LNCaP clone FGC (cell line): ENCODE measurements around the gene INPP5D.

Source experiments
- DNase-seq: peaks from one replicate; pipeline ENCODE4 v3.0.0-alpha.2; 2011; ENCODE audit warnings: low read depth
- H3K4me3 ChIP-seq: 2 replicates; pipeline ENCODE4 v1.5.1; 2011; ENCODE audit warnings: mild to moderate bottlenecking, low read depth, low read length, control low read depth
- TF ChIP-seq, protein P1 (sequence below): IDR thresholded peaks from 2 replicates; pipeline ENCODE4 v1.5.1; 2012; ENCODE audit warnings: mild to moderate bottlenecking; ENCODE audit not compliant: control insufficient read depth, insufficient read depth; ENCODE audit errors: extremely low read depth

Gene INPP5D

GRCh38 chr2:233256048-233256447 is 195.9 kb downstream of the INPP5D start:
- TF ChIP-seq, protein P1, sequence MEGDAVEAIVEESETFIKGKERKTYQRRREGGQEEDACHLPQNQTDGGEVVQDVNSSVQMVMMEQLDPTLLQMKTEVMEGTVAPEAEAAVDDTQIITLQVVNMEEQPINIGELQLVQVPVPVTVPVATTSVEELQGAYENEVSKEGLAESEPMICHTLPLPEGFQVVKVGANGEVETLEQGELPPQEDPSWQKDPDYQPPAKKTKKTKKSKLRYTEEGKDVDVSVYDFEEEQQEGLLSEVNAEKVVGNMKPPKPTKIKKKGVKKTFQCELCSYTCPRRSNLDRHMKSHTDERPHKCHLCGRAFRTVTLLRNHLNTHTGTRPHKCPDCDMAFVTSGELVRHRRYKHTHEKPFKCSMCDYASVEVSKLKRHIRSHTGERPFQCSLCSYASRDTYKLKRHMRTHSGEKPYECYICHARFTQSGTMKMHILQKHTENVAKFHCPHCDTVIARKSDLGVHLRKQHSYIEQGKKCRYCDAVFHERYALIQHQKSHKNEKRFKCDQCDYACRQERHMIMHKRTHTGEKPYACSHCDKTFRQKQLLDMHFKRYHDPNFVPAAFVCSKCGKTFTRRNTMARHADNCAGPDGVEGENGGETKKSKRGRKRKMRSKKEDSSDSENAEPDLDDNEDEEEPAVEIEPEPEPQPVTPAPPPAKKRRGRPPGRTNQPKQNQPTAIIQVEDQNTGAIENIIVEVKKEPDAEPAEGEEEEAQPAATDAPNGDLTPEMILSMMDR: no peak
- DNase-seq: no peak
- H3K4me3 ChIP-seq: no peak overlapping the region
